Thoracic aorta (tissue), 2 donors: ENCODE results near the gene SNURF. TPM values are rescaled to one million over a fixed set of nuclear protein-coding genes. Genes with fewer than 3 reads are reported as not detected.
"Not testable (repeated sequence)": the region's sequence is repeated elsewhere in the genome, so short reads cannot be mapped to it uniquely, and the experiment has no call there.

Experiments used
- ATAC-seq: fragments of 150-250 bp; one replicate; pipeline ENCODE4 v1.8.0; 2017; ENCODE audit warnings: low read depth; ENCODE audit not compliant: insufficient number of reproducible peaks, low FRiP score
- DNase-seq: peaks from one replicate; pipeline ENCODE4 v3.0.0-alpha.2; 2020; ENCODE audit warnings: low spot score
- H3K27ac ChIP-seq, 2 donors: fragments of 200-600 bp; sonication (generic); 1 replicate in 1 of 2; 2 replicates in 1 of 2; pipeline ENCODE4 v1.5.1; 2016; ENCODE audit warnings: mild to moderate bottlenecking in 2 of 2, moderate library complexity in 2 of 2
- H3K27me3 ChIP-seq: fragments of 200-600 bp; sonication (generic); replicated peaks from 2 replicates; pipeline ENCODE4 v1.6.0; 2016; ENCODE audit warnings: mild to moderate bottlenecking; ENCODE audit not compliant: insufficient read depth
- H3K36me3 ChIP-seq: fragments of 200-600 bp; sonication (generic); one replicate; pipeline ENCODE4 v1.5.1; 2016
- H3K4me1 ChIP-seq, 2 donors: fragments of 200-600 bp; sonication (generic); 1 replicate in 1 of 2; 2 replicates in 1 of 2; pipeline versions ENCODE4 v1.5.1 to v1.6.0; 2016; ENCODE audit warnings: low read depth in 2 of 2, mild to moderate bottlenecking in 1 of 2; ENCODE audit not compliant: control insufficient read depth in 1 of 2
- H3K4me3 ChIP-seq: fragments of 200-600 bp; sonication (generic); 2 replicates; pipeline ENCODE4 v1.5.1; 2016; ENCODE audit warnings: mild to moderate bottlenecking
- H3K9me3 ChIP-seq: fragments of 200-600 bp; sonication (generic); 2 replicates; pipeline ENCODE4 v1.5.1; 2016
- total RNA-seq, 2 donors: library from RNA; depleted of rRNA; stranded (reverse); fragments of >200 nt; gene quantifications; one replicate each; pipeline versions ENCODE4 v1.1.0 to v1.2.3, GENCODE V29; 2016
- TF ChIP-seq, protein P1 (sequence below): fragments of 200-600 bp; sonication (generic); IDR thresholded peaks from one replicate; pipeline ENCODE4 v1.5.1; 2019; ENCODE audit warnings: antibody characterized with exemption

Gene SNURF
- total RNA-seq, 2 donors from 2014 or later, result 17.7 to 37.3 TPM

DNA sequence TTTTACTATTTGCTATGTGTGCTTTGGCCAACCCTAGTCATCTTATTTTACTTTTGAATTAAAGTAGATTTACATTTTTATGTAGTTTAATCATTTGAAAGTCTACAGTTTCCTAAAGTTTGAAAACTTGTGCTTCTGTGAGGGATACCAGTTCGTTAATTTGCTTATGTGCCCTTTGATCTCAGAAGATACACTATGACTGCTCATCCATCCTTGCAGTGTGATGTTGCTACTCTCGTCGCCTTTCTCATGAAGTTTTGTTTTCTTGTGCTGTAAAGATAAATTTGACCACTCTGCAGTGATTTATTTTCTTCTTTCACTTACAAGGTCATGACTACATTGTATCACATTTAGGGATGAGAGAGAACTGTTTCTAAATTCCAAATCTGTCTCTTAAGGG, 16.3 kb downstream of the SNURF start:
- ATAC-seq (no peak), DNase-seq (no peak)
- Histone ChIP-seq H3K36me3 (peaks cover 55% of the 10 kb centered on the region), H3K9me3 (peaks cover 2% of the 10 kb centered on the region), H3K27me3 (no peaks in the 10 kb centered on the region), H3K4me1 (no peaks in the 10 kb centered on the region), H3K27ac (no peak overlapping the region), H3K4me3 (no peak overlapping the region)
- TF ChIP-seq, protein P1, sequence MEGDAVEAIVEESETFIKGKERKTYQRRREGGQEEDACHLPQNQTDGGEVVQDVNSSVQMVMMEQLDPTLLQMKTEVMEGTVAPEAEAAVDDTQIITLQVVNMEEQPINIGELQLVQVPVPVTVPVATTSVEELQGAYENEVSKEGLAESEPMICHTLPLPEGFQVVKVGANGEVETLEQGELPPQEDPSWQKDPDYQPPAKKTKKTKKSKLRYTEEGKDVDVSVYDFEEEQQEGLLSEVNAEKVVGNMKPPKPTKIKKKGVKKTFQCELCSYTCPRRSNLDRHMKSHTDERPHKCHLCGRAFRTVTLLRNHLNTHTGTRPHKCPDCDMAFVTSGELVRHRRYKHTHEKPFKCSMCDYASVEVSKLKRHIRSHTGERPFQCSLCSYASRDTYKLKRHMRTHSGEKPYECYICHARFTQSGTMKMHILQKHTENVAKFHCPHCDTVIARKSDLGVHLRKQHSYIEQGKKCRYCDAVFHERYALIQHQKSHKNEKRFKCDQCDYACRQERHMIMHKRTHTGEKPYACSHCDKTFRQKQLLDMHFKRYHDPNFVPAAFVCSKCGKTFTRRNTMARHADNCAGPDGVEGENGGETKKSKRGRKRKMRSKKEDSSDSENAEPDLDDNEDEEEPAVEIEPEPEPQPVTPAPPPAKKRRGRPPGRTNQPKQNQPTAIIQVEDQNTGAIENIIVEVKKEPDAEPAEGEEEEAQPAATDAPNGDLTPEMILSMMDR, result no peak

DNA sequence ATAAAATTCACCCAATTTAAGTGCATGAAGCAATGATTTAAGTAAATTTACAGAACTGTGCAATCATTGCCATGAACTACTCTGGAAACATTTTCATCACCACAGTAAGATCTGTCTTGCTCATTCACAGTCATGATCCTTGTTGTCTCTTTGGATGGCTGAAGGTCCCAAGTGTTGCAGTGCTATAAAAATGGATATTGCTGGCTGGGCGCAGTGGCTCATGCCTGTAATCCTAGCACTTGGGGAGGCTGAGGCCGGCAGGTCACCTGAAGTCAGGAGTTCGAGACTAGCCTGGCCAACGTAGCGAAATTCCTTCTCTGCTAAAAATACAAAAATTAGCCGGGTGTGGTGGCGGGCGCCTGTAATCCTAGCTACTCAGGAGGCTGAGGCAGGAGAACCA, 17.0 kb downstream of the SNURF start:
- H3K27me3 ChIP-seq, result no peaks in the 10 kb centered on the region
- no peak overlapping the region for H3K4me3 ChIP-seq
- no peak for ATAC-seq
- no peaks in the 10 kb centered on the region for H3K4me1 ChIP-seq
- DNase-seq, result no peak
- TF ChIP-seq, protein P1, result no peak
- peaks cover 56% of the 10 kb centered on the region for H3K36me3 ChIP-seq
- peaks cover 2% of the 10 kb centered on the region for H3K9me3 ChIP-seq
- H3K27ac ChIP-seq, result no peak overlapping the region

DNA sequence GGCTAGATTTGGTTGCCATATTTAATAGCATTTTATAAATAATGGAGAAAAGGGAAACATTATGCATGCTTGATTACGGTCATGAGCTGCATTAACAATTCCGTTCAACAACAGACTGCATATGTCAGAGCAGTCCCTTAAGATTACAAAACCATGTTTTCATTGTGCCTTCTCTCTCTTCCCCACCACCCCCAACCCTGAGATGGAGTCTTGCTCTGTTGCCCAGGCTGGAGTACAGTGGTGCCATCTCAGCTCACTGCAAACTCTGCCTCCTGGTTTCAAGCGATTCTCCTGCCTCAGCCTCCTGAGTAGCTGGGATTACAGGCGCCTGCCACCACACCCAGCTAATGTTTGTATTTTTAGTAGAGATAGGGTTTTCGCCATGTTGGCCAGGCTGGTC, 17.9 kb downstream of the SNURF start:
- not testable (repeated sequence) for H3K27me3 ChIP-seq, ATAC-seq, DNase-seq, H3K9me3 ChIP-seq, H3K4me3 ChIP-seq, H3K27ac ChIP-seq, H3K4me1 ChIP-seq
- H3K36me3 ChIP-seq, result peaks cover 61% of the 10 kb centered on the region

DNA sequence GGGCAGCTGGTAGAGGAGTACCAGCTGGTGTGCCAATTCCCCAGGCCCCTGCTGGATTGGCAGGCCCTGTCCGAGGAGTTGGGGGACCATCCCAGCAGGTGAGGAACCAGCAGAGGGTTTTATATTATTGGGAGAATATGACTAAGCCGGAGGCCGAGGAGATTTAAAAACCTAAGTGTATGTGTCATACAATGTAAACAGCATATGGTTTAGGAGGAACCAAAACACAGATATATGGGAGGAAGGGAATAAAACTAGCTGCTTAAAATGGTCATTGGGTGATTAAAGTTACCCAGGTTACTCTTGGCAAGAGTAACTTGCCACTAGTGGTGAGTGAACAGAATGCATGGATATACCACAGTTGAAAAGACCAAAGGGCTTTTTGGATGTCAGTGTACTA, 22.1 kb downstream of the SNURF start:
- H3K4me3 ChIP-seq, result no peak overlapping the region
- no peak for DNase-seq
- no peaks in the 10 kb centered on the region for H3K27me3 ChIP-seq
- no peak for ATAC-seq
- H3K9me3 ChIP-seq, result peaks cover 5% of the 10 kb centered on the region
- H3K4me1 ChIP-seq, result no peaks in the 10 kb centered on the region
- no peak overlapping the region for H3K27ac ChIP-seq
- TF ChIP-seq, protein P1, result no peak
- H3K36me3 ChIP-seq, result peaks cover 79% of the 10 kb centered on the region

DNA sequence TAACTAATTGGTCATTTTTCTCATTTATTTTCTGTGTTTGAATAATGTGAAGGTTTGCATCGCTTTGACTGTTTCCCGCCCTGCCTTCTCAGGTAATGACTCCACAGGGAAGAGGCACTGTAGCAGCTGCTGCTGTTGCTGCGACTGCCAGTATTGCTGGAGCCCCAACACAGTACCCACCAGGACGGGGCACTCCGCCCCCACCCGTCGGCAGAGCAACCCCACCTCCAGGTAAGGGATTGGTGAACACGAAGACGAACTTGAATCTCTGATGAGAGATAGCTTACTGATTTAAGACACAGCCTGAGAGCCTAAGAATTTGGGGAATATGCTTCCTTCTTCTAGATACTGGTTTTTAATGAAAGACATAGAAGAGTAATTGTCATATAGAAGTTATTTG, 22.9 kb downstream of the SNURF start:
- Histone ChIP-seq H3K27me3 (no peaks in the 10 kb centered on the region), H3K4me1 (no peaks in the 10 kb centered on the region), H3K27ac (no peak overlapping the region), H3K9me3 (peaks cover 5% of the 10 kb centered on the region), H3K36me3 (peaks cover 86% of the 10 kb centered on the region), H3K4me3 (no peak overlapping the region)
- DNase-seq (no peak), ATAC-seq (no peak)
- TF ChIP-seq, protein P1, result no peak

DNA sequence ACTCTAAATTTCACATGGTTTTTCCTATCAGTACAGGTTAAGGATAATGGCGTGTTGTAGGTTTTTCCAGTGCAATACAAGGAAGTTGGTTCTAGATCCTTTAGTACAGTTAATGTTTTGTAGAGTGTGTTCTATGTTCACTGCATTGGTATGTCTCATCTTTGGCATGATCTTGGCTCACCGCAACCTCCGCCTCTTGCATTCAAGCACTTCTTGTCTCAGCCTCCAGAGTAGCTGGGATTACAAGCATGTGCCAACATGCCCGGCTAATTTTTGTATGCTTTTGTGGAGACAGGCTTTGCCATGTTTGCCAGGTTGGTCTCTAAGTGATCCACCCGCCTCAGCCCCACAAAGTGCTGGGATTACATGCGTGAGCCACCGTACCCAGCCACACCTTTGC, 30.4 kb downstream of the SNURF start:
- no peaks in the 10 kb centered on the region for H3K27me3 ChIP-seq
- H3K4me3 ChIP-seq, result no peak overlapping the region
- no peak for DNase-seq
- no peak overlapping the region for H3K27ac ChIP-seq
- H3K4me1 ChIP-seq, result no peaks in the 10 kb centered on the region
- no peak for ATAC-seq
- TF ChIP-seq, protein P1, result no peak
- H3K36me3 ChIP-seq, result peaks cover 51% of the 10 kb centered on the region
- H3K9me3 ChIP-seq, result peaks cover 32% of the 10 kb centered on the region
